Stimulated activated CD8-positive, alpha-beta memory T cell treated with anti-CD3 and anti-CD28 coated beads, Interleukin-15, amount 100 ng/mL, for 48 hours (primary cell): ENCODE measurements around the gene PTPRD.

Experiments
- DNase-seq, 2 donors: peaks; one replicate each; pipeline ENCODE4 v3.0.0-alpha.2; 2020; ENCODE audit warnings: low read depth in 2 of 2

Gene PTPRD

DNA sequence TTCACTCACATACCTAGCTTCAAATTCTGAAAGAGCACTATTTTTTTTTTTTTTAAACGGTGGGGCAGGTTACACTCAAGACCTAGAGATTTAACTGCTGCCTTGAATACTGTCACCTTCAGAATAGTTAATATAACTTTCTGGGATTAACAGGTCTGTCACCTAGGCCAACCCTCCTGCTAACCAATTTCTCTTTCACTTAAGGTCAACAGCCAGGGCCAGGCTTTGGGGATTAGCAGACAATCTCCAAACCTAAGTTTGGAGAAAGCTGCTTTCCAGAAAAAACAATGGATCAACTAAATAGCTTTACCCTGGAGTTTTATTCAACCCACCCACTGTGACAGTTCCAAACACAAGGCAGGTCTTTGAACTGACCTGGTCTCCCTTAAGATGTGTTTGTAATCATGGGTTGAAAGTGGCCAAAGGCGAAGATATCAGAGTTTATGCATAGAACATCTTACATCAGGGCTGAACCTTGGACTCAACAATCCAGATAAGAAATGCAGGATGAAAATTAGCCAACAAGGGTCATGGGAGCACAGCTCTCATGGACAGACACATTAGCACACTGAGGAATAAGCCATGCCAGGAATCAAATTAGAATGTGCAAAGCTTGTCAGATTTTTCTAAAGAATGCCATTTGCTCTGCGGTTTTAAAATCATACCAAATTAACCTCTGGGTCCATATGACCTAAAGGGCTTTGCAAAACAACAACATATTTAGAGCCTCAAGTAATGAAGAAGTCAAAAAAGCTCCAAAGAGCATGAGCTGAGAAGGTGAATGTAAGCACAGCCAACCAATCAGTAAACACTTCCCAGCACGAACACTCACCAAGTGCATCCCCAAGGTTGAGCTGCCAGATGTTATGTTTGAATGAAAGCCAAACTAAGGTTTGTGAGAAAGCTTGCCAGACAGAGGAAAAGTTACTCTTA is 2274.7 kb downstream of the PTPRD start:
- DNase-seq: no peak

DNA sequence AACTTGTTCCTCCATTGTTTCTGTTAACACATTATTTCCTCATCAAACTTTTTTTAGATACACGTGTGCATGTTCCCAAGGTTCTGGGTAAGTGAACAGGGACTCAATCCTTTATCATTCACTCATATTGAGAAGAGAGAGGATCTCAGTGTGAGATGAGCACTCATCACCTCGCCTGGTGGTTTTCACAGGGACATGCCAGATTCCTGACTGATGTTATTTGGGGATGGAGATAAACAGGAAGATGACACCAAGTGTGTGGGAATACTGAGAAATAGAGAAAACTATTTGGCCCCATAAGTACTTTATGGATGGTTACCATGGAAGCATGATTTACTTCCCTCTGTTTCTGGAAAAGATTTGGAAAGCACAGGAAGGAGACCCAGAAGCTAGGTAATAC is 2279.9 kb downstream of the PTPRD start:
- no peak for DNase-seq

DNA sequence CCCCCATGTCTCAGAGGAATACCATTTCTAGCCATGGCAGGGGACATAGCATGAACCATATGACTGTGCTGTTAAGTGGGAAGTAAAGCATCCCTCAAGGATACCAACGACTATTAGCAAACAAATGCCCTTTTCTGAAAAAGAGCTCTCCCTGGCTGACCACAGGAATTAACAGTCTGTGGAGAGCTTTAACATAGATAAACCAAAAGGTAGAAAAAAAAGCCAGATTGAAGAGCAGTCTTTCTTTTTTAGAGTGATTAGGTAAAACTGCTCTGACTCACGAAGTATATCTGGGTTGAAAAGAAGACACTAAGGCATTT is 2280.5 kb downstream of the PTPRD start:
- DNase-seq: no peak

DNA sequence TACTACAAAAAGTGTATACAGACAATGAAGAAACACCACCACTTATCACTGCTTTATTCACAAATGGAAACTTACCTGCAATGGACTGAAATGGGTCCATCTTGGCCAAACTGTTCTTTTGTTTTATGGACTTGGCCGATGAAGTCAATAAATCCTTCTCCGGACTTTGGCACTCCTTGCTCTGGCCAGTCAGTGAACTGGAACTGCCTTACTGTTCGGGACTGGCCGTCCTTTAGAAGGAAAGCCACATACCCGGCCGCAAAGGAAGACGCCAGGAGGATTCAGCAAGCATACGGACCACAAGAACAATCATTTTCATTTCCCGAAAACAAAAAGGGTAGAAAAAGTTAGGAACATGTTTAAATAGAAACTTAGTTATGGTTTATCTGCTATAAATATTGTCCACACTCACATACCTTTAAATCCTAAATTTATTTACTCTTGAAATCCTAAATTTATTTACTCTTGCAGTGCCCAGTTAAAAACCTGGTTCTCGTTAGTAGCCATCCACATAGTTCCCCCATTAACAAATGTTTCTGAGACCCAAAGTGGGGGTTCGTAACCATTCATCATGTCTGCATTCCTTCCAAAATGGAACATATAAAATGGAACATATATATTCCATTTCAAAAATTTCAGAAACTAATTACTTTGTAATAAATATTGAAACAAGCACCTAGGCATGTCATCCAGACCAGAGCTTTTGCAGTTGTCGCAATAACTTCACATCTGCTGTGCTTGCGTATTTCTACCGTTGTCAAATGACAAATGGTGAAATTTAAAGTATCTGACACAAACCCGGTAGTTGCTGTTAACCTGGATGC is 2281.1 kb downstream of the PTPRD start:
- DNase-seq: no peak

DNA sequence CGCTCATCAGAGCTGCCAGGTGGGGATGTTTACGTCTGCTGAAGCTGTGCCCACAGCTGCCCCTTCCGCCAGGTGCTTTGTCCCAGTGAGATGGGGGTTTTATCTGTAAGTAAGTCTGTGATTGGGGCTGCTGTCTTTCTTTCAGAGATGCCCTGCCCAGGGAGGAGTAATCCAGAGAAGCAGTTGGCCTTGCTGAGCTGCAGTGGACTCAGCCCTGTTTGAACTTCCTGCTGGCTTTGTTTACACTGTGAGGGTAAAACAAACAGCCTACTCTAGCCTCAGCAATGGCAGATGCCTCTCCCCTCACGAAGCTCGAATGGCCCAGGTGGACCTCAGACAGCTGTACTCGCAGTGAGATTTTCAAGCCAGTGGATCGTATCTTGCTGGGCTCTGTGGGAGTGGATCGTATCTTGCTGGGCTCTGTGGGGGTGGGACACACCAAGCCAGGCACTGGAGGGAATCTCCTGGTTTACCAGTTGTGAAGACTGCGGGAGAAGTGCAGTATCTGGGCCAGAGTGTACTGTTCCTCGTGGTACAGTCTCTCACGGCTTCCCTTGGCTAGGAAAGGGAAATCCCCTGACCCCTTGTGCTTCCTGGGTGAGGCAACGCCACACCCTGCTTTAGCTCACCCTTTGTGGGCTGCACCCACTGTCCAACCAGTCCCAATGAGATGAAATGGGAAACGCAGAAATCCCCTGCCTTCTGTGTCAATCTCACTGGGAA is 2283.1 kb downstream of the PTPRD start:
- DNase-seq: no peak

DNA sequence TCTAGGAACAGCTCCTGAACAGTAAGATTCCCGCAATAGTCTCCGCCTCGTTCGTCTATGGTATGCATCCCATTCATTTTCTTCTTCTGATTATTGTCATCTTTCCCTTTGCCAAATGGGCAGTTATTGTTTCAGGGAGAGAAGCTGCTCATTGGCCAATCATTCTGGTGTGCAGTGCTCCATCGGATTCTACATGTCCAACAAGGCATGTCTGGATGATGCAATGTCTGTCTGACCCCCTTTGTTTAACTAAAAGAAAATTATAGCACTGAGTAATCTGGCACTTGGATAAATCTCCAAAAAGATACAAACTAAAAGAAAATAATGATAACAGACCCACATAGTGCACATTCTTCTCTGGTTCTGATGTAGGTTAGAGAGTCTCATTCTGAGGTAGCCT is 2297.6 kb downstream of the PTPRD start:
- DNase-seq: no peak

DNA sequence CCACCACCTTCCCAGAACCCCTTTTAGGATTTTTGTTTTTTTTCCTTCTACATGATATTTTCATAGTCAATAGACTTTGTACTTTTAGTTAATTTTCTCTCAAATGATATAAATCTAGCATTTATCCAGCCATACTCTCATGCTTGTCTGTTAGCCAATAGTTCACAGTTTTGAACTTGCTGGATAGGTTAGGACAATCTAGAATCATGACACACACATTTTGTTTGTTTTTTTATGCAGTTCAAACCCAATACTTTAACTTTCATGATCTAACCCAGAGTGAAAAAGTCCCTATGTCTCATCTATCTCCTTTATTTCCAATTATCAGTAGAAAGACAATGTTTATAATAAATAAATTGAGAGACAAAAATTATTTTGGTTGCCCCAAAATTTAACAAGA is 2303.5 kb downstream of the PTPRD start:
- DNase-seq: no peak

DNA sequence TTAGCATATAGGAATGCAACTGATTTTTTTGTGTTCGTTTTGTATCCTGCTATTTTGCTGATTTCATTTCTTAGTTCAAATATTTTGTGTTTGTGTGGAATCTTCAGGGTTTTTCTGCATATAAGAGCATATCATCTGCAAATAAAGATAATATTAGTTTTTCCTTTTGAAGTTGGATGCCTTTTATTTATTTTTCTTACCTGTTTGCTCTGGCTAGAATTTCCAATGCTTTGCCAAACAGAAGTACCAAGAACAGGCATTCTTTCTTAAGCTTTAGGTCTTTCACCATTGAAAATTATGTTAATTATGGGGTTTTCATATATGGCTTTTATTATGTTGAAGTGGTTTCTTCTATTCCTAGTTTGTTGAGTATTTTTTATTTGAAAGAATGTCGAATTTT is 2308.1 kb downstream of the PTPRD start:
- no peak for DNase-seq

DNA sequence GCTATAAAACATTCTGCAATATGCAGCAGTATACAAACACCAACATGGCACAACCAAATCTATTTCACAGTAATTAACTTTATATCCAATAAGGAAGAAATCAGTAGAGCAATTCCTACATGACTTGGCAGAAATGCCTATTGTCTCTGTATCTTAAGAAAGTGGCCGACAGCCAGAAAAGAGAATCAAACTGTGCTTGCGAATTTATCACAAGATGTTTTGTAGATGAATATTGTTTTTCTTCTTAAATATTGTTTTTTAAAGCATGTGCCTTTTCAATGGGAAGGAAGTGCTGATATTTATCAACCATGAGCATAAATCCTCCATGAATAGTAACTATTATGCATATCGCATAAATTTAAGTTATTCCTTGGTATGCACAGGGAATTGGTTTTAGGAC is 2311.5 kb downstream of the PTPRD start:
- no peak for DNase-seq

DNA sequence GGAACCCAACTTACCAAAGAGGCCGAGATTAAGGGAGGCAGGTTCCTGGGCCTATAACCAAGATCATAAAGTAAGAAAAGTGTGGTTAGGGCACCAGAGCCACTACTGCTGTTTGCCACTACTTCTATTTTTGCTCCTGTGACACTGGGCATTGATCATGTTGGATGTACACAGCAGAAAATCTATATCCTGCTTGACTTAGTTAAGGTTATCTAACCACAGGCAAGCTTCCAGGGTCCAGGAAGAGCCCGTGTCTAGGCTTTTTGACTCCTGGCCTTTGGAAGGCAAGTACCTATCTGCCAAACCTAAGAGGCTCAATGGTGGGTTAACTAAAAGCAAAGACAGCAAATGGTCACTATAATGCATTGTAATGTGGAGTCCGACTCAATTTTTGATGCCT is 2315.8 kb downstream of the PTPRD start:
- DNase-seq: no peak

DNA sequence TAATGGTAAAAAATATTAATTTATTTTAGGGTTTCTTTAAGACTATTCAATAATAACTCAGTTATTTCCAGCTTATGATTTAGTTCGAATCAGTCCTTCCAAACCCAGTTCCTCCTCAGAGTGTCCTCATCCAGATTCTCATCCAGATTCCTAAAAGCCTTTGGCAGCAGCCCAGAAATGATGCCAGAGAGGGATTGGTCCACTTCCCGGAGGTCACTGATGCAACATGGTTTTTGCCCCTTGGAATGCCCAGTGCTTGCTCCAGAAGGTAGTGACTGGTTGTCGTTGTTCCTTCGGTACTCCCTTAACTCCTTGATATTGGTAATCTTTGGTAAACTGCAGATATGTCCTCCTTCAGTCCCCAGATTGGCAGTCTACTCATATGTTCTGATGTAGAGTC is 2320.1 kb downstream of the PTPRD start:
- DNase-seq: no peak

DNA sequence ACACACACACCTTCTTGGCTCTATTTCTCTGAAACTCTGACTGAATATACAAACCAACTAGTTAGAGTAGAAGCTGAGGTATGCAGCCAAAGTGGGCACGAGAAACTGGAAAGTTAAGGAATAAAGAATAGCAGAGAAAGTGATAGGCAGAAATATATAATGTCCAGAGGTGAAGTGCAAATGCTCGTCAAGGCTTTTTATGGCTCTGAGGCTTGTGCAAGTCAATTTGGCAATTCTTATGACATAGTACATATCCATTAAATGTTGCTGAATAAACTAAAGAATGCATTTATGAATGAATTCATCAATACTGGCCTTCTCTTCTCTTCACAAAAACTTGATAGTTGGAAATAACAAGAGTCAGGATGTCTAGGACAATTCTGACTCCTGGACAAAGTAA is 2323.1 kb downstream of the PTPRD start:
- no peak for DNase-seq

DNA sequence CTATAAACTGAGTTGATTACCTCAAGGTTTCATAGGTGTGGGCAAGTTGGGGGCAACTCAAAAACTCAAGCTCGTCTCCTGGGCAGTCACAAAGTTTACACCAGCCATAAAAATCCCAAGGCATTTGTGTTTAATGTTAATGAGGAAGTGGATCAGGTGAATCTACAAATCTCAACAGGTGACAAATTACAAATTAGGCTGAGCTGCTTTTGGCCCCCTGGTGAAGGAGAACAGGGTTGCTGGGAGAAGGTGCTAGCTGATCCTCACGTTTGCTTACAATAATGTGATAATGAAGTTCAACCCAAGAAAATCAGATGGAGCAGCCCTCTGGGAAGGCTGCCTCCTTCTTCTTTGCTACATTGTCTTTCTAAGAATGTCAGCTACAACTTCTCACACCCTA is 2324.8 kb downstream of the PTPRD start:
- no peak for DNase-seq

DNA sequence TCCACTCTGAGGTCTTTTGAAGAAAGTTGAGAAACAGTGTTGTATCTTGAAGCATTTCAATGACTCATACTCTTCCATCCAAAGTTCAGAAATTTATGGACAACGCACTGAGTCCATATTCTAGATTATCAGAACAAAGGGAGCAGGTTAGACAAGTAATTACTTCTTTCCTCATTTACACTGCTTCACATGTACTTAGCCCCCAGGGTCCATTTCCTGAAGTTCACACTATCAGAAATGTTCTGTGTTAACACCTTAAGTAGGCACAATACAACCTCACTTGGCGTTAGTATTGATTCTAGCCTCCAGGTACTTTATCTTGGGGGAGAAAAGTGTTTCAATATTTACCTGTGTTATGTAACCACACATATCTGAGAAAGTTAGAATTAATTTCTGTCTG is 2325.3 kb downstream of the PTPRD start:
- DNase-seq: no peak

DNA sequence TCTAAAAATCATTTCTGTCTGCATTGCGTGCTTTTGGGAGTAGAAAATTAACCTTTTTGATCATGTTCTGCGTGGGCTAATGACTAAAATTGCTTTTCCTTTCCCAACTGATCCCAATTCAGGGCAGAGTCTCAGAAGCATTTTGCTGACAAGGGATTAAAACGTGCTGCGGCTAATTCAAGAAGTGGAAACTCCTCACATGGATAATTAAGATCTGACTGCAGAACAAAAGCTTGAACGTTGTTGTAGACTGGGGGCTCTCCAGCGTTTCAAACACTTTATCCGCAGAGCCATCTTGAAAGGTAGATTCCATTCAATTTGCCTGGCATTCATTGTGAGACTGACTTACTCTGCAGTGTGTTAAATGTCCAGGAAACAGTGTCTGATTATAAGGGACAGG is 2327.9 kb downstream of the PTPRD start:
- no peak for DNase-seq

DNA sequence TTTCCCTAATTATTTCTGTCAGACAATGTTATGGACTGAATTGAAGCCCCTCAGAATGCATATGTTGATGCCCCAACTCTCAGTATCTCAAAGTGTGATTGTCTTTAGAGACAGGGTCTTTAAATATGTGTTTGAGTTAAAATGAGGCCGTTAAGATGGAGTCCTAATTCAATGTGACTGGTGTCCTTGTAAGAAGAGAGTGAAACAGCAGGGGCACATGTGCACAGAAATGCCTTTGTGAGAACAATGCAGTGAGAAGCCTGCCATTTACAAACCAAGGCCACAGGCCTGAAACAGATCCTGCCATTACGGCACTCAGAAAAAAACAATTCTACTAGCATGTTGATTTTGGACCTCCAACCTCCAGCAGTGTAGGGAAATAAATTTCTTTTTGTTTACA is 2330.3 kb downstream of the PTPRD start:
- DNase-seq: no peak

DNA sequence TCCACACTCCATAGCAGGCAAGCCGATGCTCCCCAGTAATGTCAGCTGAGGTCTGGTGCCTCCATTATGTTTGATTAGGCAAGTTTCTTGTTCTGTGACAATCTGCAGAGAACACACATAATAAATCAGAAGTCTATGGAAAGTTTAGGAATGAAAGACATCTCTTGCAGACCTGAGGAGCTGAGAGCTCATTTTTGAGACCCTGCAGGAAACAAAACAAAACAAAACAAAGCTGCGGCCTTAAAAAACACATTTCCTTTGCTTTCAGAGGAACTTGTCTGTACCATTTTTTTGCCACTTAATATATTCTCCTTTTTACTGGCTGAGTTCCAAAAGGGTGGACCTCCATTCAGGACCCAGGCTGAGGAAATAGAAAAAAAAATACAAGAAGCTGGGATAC is 2332.0 kb downstream of the PTPRD start:
- DNase-seq: no peak

DNA sequence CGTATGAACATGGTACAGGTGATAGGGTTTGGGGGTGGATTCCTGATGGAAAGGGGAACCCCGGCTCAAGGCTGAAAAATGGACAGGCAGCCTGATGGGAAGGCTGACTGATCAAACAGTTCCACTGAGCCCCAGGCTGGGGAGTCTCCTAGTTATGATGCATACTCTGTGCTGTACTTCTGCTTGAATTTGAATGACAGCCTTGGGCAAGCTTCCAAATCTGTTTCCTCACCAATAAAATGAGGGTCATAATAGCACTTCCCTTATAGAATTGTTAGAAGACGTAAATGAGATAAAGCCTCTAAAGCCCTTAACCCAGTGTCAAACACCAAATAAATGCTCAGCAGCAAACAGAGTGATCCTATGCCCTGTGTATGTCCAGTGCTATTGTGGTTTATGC is 2334.8 kb downstream of the PTPRD start:
- no peak for DNase-seq

DNA sequence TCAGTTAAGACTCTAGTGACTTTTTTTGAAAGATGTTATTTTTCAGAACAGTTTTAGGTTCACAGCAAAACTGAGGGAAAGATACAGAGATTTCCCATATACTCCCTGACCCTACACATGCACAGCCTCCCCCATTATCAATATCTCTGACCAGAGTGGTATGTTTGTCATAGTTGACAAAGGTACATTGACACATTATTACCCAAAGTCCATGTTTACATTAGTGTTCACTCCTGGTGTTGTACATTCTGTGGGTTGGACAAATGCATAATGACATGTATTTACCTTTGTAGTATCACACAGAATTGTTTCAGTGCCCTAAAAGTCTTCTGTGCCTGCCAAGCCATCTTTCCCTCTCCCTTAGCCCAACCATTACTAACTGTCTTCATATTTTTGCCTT is 2342.6 kb downstream of the PTPRD start:
- no peak for DNase-seq

DNA sequence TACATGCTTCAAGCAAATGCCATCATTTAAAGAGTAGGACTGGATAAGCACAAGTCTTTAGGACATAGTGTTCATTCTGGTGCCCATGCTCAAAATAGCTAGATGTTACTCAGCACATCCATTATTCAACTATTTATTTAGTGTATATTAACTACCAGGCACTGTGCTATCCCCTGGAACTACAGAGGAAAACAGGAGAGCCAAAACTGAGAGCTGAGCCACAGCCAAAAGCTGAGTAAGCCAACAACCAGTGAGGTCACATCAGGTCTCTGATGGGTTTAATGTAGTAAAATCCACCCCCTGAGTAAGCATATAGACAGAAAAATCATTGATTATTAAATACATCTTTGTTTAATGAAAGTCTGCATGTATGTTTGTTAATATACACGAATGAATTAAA is 2343.9 kb downstream of the PTPRD start:
- no peak for DNase-seq

DNA sequence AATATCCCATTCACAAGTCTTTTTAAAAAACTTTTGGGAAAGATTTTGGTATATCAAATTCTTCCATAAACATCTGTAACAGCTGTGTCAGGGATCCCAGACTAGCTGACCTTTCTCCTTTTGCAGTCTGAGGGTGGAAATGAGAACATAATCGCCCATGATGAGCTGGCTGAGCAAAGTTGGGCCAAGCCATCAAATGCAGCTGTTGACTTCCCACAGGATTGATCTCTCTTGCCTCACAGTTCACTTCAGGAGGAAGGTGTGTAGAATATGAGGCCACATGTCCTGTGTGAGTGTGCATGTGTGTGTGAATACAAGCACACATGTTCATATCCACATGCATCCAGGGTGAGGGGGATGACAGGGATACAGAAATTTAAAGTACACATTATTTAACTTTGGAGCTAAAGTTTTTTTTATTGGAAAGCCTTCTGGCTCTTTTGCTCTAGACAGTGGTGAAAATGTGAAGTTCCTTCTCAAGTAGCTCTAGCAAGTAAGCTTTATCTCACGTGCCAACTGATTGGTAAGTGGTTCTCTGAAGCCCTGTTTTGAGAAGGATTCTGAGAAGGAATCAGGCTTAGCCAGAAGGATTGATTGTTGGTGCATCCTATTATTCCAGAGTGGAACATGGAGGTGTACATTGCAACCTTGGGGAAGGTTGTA is 2344.5 kb downstream of the PTPRD start:
- no peak for DNase-seq

DNA sequence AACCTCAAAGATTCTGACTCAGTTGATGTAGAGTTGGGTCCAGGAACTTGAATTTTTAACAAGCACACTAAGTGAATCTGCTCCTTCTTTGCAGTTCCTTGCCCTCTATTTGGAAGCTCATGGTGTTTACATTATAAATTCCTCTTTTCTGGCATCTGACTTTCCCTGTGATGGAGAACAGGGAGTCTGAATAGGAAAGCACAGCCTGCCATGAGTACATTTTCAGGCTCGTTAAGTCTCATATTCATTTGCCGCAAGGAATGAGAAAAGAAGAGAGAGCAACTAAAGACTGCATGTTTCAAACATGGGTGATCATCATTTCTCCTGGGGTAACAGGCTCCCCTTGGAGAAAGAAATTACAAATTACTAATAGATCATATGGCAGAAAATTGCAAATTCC is 2345.2 kb downstream of the PTPRD start:
- no peak for DNase-seq
